A673 (cell line): Measurements from ENCODE around the gene CDH23.

Source experiments
- EZH2 ChIP-seq: fragments of 200-600 bp; sonication (generic); IDR thresholded peaks from 2 replicates; pipeline ENCODE4 v1.6.1; 2017; ENCODE audit warnings: borderline replicate concordance, low read depth, mild to moderate bottlenecking, mixed read lengths, antibody characterized with exemption, low read length; ENCODE audit not compliant: poor library complexity, severe bottlenecking
- TF ChIP-seq, protein P1 (sequence below): fragments of 300-800, 200-600 bp; sonication (generic); conservative IDR thresholded peaks from 2 replicates; pipeline ENCODE4 v1.5.1; 2017; ENCODE audit warnings: low read depth, mild to moderate bottlenecking, antibody characterized with exemption, low read length, moderate library complexity, mixed read lengths

DNA sequence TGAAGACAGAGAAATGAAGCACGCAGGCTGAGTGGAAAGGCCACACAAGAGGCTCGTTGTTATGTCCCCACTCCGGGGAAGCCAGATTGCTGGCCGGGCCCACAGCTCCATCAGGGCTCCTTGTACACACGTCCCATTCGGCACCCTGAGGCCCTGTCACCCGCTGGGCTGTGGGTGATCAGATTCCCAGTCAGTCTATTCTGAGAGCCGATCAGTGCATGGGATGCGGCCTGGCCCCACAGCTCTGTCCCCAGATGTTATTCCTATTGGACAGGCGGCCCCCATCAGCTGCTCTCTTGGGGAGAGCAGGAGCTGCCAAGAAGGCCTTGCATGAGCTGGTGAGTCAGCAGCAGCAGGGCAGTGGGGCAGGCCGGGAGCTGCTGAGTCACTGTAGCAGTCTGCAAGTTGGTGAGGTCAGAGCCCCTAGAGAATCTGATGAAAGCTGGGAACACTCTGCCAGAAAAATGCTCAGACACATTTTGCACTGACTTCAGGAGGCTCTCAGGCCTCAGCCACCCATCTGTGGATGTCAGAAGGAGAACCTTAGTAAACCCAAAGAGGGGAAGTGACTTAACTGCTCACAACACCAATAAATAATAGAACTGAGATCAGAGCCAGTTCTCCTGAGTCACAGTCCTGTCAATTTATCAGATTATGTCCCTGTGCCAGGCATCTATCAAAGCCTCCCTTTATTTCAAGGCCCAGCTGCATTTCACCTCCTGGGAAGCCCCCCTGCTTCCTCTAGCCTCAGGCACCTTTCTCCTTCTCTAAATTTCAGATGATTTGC is 463.7 kb downstream of the CDH23 start:
- no peak for TF ChIP-seq EZH2
- TF ChIP-seq, protein P1, sequence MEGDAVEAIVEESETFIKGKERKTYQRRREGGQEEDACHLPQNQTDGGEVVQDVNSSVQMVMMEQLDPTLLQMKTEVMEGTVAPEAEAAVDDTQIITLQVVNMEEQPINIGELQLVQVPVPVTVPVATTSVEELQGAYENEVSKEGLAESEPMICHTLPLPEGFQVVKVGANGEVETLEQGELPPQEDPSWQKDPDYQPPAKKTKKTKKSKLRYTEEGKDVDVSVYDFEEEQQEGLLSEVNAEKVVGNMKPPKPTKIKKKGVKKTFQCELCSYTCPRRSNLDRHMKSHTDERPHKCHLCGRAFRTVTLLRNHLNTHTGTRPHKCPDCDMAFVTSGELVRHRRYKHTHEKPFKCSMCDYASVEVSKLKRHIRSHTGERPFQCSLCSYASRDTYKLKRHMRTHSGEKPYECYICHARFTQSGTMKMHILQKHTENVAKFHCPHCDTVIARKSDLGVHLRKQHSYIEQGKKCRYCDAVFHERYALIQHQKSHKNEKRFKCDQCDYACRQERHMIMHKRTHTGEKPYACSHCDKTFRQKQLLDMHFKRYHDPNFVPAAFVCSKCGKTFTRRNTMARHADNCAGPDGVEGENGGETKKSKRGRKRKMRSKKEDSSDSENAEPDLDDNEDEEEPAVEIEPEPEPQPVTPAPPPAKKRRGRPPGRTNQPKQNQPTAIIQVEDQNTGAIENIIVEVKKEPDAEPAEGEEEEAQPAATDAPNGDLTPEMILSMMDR: no peak
